ENCODE data around the gene ZNF296. TPM values are rescaled to one million over a fixed set of nuclear protein-coding genes. Genes with fewer than 3 reads are reported as not detected.

ZNF296 gene
- total RNA-seq, 1 donor from 2014 or later, result not detected

DNA sequence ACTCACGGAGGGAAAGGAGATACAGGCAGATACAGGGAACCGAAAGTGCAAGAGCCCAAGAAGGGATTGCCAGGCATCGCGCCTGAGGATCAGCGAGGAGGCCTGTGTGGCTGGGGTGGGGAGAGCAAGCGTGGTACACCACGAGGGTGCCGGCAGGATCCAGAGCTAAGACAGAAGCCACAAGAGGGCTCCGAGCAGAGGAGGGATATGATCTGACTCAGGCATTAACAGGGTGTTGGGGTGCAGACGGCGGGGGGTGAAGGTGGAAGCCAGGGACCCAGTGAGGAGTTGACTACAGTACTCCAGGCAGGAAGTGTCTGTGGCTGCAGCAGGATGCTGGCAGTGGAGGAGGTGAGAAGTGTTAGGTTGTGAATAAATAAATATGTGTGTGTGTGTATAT is 11.3 kb upstream of the ZNF296 start:
- no peak for DNase-seq
- H3K4me1 ChIP-seq, result peaks cover 18% of the 10 kb centered on the region
- no peaks in the 10 kb centered on the region for H3K9me3 ChIP-seq (replicated peaks)
- H3K4me3 ChIP-seq, result no peak overlapping the region
- intact Hi-C loops (cut with micrococcal nuclease), result no loop called here
- H3K27ac ChIP-seq (replicated peaks), result no peak overlapping the region
- H3K27me3 ChIP-seq (ENCODE audit: low read depth), result no peaks in the 10 kb centered on the region
- peaks cover 23% of the 10 kb centered on the region for H3K36me3 ChIP-seq
- TF ChIP-seq, protein P1, sequence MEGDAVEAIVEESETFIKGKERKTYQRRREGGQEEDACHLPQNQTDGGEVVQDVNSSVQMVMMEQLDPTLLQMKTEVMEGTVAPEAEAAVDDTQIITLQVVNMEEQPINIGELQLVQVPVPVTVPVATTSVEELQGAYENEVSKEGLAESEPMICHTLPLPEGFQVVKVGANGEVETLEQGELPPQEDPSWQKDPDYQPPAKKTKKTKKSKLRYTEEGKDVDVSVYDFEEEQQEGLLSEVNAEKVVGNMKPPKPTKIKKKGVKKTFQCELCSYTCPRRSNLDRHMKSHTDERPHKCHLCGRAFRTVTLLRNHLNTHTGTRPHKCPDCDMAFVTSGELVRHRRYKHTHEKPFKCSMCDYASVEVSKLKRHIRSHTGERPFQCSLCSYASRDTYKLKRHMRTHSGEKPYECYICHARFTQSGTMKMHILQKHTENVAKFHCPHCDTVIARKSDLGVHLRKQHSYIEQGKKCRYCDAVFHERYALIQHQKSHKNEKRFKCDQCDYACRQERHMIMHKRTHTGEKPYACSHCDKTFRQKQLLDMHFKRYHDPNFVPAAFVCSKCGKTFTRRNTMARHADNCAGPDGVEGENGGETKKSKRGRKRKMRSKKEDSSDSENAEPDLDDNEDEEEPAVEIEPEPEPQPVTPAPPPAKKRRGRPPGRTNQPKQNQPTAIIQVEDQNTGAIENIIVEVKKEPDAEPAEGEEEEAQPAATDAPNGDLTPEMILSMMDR (IDR thresholded peaks at IDR 0.05; ENCODE audit: borderline replicate concordance), result no peak

GRCh38 chr19:45086480-45086879 is 10.2 kb upstream of the ZNF296 start:
- no peak overlapping the region for H3K27ac ChIP-seq (replicated peaks)
- H3K9me3 ChIP-seq (replicated peaks), result no peaks in the 10 kb centered on the region
- TF ChIP-seq, protein P1 (IDR thresholded peaks at IDR 0.05; ENCODE audit: borderline replicate concordance), result no peak
- H3K4me3 ChIP-seq, result no peak overlapping the region
- no peaks in the 10 kb centered on the region for H3K27me3 ChIP-seq (ENCODE audit: low read depth)
- H3K36me3 ChIP-seq, result peaks cover 27% of the 10 kb centered on the region
- intact Hi-C loops (cut with micrococcal nuclease), result no loop called here
- DNase-seq, result no peak
- H3K4me1 ChIP-seq, result peaks cover 9% of the 10 kb centered on the region

DNA sequence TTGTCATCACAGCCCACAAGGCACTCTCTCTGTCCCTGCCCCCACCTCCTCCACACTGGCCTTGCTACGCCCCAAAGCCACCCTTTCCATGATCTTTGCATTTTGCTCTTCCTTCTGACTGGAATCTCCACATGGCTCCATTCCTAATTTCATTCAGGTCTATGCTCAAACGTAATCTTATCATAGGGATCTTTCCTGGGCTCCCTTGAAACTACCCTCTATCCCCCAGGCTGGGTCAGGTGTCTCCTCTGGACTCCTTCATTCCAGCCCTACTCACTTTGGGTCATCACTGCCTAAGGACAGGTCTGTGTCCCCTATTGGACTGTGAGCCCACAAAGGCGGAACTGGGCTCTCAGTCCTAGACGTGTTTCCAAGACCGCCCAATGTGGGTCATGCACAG is 5.9 kb upstream of the ZNF296 start:
- H3K9me3 ChIP-seq (replicated peaks), result no peaks in the 10 kb centered on the region
- TF ChIP-seq, protein P1 (IDR thresholded peaks at IDR 0.05; ENCODE audit: borderline replicate concordance), result no peak
- H3K36me3 ChIP-seq, result peaks cover 9% of the 10 kb centered on the region
- no peak overlapping the region for H3K27ac ChIP-seq (replicated peaks)
- peaks cover 27% of the 10 kb centered on the region for H3K4me1 ChIP-seq
- no peaks in the 10 kb centered on the region for H3K27me3 ChIP-seq (ENCODE audit: low read depth)
- DNase-seq, result no peak
- no peak overlapping the region for H3K4me3 ChIP-seq
- intact Hi-C loops (cut with micrococcal nuclease), result no loop called here

- Histone ChIP-seq H3K4me1 (peaks cover 48% of the 10 kb centered on the region), H3K27ac (replicated peaks) (no peak overlapping the region), H3K4me3 (peak overlapping the region; percentile 96), H3K9me3 (replicated peaks) (no peaks in the 10 kb centered on the region), H3K36me3 (peaks cover 6% of the 10 kb centered on the region), H3K27me3 (ENCODE audit: low read depth) (no peaks in the 10 kb centered on the region)
- intact Hi-C loops (cut with micrococcal nuclease), result no loop called here
- no peak for DNase-seq
- TF ChIP-seq, protein P1 (IDR thresholded peaks at IDR 0.05; ENCODE audit: borderline replicate concordance), result no peak
These were observed 3.7 kb upstream of the ZNF296 start for GRCh38 chr19:45079911-45080370.

GRCh38 chr19:45079063-45079910 is 3.0 kb upstream of the ZNF296 start, which contains the start of gene GEMIN7:
Gene GEMIN7 (plus strand): TSS chr19:45079260. CDS start chr19:45090115, 10,855 bp downstream.
- Histone ChIP-seq H3K27me3 (ENCODE audit: low read depth) (no peaks in the 10 kb centered on the region), H3K36me3 (peaks cover 5% of the 10 kb centered on the region), H3K27ac (replicated peaks) (peak within 1 kb of the TSS; percentile 85), H3K4me1 (peaks cover 50% of the 10 kb centered on the region), H3K9me3 (replicated peaks) (no peaks in the 10 kb centered on the region), H3K4me3 (peak within 1 kb of the TSS; percentile 96)
- intact Hi-C loops (cut with micrococcal nuclease), result no loop called here
- peak; percentile 77 for DNase-seq
- TF ChIP-seq, protein P1 (IDR thresholded peaks at IDR 0.05; ENCODE audit: borderline replicate concordance), result peak; percentile 36

All from left ventricle myocardium inferior (tissue), 1 donor.